GM19351 (cell line): ENCODE measurements around the gene BORCS6.

Source experiments
- ATAC-seq: cut with Tn5 transposase; IDR thresholded peaks from one replicate; pipeline ENCODE4 v1.9.1; 2021; ENCODE audit warnings: mild to moderate bottlenecking, moderate library complexity; ENCODE audit not compliant: unreplicated experiment

Gene BORCS6

GRCh38 chr17:8143581-8144400, 46.2 kb downstream of the BORCS6 start:
- no peak for ATAC-seq

DNA sequence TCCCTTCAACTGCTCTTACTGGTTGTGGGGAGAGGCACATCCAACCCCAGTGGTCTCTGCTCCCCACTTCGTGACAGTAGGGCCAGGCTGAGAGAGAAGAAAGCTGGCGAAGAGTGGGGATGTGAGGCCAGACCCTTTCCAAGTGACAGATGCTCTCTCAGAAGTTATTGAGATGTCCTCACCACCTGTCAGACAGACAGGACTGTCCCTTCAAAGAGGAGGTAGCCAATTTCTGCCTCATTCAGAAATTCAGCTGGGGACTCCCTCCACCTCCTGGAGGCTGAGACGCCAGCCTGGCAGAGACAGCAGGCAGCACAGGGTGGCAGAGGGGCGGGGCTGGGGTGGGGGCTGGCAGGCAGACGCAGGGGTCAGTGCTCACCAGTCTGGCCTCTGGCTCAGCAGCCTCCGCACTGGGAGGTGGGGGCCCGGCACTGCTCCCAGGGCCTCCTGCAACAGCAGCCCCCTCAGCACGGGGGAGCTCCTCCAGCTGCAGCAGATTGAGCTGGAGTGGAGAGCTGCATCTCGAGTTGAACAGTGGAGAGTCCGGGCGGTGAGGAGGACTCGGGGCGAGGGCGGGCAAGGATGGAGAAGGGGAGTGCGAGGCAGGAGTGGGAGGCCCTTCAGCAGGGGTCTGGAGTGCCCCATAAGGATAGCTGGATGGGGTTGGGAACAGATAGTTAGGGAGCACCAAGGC, 46.9 kb downstream of the BORCS6 start:
- ATAC-seq, result no peak

DNA sequence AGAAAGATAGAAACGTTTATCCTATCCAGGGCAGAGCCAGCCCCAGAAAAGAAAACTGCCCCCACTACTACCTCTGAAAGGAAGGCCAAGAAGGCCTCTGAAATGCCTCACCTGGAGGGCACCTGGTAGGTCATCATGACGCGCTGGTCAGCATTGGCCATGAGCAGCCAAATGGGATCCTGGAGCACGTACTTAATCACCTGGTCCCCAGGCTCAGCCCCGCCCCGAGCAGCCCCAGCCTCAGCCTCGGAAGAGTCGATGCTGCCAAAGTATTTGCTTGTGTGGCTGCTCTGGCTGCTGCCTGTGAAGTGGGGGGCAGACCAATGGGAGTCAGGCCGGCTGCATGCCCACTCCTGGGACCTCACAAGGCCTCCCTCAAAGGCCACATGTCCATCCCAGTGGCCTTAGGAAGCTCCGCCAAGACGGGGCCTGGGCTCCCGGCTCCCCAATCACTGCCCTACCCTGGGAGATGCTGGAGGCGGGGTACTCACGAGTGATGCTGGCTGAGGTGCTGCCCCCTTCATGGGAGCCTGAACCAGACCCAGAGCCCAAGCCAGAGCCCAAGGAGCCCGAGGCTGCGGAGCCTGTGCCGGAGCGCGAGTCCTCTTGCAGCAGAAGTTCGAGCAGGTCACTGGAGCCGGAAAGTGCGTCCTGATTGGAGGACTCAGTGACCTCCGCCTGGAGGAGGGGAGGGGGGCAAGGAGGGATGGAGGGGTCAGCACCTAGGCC, 47.7 kb downstream of the BORCS6 start:
- no peak for ATAC-seq

DNA sequence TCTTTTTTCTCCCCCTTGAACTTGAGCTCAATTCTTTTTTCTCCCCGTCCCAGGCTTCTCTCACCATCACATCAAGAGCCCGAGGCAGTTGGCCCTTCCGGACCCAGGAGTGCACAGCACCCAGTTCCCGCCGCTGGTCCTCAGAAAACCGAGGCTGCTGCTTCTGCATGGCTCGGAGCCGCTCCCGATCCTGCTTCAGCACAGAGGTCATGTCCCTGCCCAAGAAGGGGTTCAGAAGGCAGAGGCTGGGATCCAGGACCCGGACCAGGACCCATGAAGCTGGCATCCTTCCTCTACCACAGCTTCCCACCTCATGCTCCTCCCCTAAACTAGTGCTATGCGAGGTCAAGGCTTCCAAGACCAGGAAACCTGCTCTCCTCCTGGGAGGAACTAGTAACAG, 48.2 kb downstream of the BORCS6 start:
- no peak for ATAC-seq

- ATAC-seq, result no peak
Observed at GRCh38 chr17:8141045-8141444, 48.9 kb downstream of the BORCS6 start.

DNA sequence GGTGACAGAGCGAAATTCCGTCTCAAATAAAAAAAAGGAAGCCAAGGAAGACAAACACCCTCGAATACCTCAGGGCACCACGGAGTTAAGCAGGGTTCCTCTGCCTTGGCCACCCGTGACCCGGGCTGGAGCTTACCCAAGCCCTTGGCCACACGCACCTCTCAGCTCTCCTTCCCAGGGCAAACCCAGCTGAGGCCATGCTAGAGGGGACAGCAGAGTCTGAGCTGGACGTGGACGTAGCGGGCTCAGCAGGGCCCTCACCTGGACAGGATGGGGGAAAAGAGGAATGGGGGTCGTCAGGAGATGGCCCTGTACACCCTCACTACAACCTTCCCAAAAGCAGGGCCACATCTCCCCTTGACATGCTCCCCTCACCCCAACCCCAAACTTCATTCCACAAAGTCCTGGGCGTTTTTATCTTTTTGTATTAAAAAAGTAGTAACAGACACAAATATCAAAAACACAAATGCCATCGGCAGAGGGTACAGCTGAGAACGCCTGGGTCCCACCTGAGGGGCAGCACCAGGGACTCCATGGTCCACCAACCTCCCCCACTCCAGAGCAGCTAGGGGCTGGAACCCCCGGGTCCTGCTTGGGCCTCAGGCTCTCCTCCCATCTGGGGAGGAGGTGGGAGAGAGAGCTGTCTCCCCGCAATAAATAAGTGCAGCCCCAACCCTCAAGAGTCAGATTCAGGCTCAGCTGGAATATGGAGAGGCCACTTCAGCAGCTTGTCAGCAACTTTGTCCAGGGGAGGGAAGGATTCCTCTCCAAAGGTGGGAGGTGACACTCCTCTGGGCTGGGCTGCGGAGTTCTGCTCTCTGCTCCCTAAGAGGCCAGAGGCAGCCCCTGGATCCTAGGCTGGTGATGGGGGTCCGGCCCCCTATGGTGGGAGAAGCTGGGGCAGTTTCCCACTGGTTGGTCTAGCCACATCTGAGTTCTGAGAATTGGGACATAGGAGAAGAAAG, 49.6 kb downstream of the BORCS6 start:
- ATAC-seq, result no peak

DNA sequence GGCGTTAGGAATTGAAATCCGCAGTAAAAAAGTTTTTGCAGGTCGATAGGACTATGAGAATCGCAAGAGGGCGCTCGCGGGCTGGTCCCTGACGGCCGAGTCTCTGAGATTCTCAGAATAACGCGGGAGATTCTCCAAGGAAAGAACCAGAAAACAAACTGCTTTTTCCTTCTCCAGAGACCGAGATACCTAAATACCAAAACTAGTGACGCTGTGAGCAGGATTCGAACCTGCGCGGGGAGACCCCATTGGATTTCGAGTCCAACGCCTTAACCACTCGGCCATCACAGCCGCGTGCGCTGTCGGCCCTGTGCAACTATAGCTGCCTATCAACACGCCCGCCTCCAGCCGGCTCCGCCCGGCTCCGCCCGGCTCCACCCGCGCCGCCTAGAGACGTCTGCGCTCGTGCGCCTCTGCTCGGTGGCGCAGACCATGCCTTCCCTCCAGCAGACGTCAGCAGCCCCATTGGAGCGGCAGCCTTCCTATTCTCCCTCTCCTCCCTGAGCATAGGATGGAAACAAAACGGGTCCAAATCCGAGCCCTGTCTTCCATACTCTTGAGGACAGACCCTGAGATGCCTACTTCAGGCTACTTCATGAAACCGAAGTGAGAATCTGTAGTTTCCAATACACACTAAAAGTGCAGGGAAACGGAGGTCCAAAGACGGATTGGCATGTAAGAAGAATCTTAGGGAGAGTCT, 51.2 kb downstream of the BORCS6 start:
- ATAC-seq, result peak; percentile 84

- no peak for ATAC-seq
Observed at GRCh38 chr17:8138374-8138671, 51.7 kb downstream of the BORCS6 start.
